Glomerular endothelial cell (primary cell): ENCODE measurements around the gene RCN1. TPM values are rescaled to one million over a fixed set of nuclear protein-coding genes. Genes with fewer than 3 reads are reported as not detected.
"Not testable (repeated sequence)": the region's sequence is repeated elsewhere in the genome, so short reads cannot be mapped to it uniquely, and the experiment has no call there.

Experiments
- DNase-seq: peaks from one replicate; pipeline ENCODE4 v3.0.0-alpha.2; 2011; ENCODE audit warnings: low read depth, low spot score; ENCODE audit errors: extremely low read depth
- total RNA-seq: library from RNA; depleted of rRNA; stranded (reverse); fragments of >200 nt; gene quantifications from 2 replicates; pipeline ENCODE4 v1.2.3, GENCODE V29; 2015

The RCN1 gene
- total RNA-seq, result 288 and 333 TPM in 2 replicates

DNA sequence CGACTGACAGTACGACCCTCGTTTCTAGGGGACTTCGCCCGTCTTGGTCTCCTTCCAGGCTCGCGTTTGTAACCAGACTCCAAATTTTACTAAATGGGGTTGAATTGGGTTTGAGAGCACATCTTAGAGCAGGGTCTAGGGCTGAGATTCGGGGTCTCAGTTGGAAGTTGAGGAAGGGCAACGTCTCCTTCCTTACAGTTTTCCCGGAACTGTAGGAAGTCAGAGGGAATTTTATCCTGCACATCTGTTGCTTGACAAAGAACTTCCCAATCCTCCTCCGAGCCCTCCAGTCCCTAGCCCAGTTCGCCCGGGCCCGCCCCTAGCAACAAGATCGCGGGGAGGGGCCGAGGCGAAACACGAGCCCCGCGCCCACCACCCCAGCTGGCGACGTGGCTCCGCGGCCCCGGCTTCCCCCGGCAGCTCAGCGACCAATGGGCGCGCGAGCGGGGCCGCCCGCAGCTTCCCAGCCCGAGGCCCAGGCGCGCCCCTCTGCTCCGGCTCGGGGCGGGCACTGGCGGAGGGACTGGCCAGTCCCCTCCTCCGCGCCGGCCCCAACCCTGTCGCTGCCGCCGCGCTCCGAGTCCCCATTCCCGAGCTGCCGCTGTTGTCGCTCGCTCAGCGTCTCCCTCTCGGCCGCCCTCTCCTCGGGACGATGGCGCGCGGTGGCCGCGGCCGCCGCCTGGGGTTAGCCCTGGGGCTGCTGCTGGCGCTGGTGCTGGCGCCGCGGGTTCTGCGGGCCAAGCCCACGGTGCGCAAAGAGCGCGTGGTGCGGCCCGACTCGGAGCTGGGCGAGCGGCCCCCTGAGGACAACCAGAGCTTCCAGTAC, at the start of gene RCN1:
Gene RCN1, plus strand, starts transcription at position 530 of the 826 bp plus-strand sequence. Its CDS starts 123 bp downstream, at position 653.
- DNase-seq, result no peak

DNA sequence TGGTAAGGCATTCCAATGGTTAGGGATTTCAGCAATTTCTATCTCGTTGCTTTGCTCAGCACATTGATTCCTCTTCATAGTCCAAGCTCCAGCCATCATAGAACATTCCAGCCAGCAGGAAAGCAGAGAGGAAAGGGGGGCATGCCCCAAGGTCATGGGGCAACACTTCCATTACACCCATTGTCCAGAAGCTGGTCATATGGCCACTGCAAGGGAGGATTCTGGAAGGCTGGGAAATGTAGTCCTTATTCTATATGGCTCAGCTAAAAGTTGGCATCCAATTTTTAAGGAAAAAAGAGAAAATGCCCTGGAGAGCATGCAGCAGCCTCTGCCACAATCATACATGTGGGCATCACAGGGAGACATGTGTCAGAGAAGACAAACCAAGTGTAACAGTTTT, 47.1 kb upstream of the RCN1 start:
- DNase-seq, result no peak

DNA sequence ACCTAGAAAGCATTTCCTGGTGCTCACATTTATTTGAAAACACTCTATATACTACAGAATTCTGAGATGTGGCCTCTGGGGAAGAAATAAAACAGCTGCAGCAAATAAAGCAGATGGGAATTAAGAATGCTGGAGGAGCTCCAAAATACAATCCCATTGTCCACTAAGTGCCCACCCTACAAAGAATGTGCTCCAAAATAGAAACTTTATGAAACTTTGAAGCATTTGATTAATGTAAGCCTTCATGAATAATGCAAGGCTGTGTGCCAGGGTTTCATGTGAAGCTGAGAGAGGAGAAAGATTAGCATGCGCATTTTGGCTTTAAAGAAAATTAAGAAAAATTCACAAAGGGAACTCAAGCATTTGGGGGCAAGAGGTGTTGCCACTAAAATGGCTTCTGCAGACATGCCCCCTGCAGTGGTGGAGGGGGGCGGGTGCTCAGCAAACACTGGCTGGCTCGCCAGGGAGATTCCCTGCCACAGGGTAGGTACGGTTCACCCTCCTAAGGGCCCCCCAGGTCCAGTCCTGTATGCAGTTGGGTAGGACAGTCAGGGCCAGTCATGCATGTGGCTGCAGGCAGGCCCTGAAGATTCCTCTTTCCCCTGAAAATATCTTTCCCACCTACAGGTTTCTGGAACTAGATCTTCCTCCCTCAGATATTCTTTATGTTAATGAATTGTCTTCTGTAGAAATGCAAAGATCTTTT, 46.6 kb upstream of the RCN1 start:
- DNase-seq, result no peak

DNA sequence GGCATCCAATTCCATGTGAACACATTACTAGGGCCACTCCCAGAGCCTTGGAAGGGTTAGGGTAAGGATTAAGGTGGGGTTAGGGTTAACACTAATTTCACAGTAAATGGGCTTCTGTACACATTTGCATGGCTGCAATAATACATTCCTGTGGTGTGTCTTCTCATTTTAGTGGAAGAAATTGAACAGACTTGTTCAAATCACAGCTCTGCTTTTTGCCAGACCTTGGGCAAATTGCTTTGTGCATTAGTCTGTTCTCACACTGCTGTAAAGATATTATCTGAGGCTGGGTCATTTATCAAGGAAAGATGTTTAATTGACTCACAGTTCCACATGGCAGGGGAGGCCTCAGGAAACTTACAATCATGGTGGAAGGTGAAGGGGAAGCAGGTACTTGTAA, 45.4 kb upstream of the RCN1 start:
- DNase-seq, result no peak

DNA sequence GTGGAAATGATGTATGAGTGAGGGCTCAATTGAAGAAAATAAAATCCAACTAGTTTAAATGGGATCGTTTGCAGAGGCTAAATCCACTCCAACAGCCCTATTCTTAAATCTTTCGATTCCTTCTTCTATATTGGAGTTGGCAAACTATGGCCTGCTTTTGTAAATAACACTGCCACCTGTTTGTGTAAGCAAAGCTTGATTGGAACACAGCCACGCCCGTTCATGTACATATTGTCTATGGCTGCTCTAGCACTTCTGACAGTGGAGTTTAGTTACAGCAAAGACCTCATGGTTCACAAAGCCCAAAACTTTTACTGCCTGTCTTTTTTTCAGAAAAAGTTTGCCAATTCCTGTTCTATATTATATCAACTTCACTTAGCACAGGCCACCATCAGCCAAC, 40.6 kb upstream of the RCN1 start:
- no peak for DNase-seq

DNA sequence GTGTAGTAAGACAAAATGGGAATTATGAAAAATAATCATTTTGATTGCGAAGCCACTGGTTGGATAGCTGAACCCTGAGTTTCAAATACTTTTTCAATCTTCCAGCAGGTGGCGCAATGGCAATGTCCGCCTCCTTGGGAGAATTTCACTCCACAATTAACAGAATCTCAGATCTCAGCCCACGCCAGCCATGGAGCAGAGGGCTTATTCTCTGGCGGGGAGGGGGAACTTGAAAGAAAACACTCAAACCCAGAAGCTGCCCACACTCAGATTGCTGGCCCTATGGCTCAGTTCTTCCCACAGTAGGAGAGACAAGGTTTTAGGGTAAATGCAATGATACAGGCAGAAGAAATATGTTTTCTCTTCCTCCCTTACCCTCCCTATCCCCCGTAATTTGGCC, 38.7 kb upstream of the RCN1 start:
- peak; percentile 41 for DNase-seq

DNA sequence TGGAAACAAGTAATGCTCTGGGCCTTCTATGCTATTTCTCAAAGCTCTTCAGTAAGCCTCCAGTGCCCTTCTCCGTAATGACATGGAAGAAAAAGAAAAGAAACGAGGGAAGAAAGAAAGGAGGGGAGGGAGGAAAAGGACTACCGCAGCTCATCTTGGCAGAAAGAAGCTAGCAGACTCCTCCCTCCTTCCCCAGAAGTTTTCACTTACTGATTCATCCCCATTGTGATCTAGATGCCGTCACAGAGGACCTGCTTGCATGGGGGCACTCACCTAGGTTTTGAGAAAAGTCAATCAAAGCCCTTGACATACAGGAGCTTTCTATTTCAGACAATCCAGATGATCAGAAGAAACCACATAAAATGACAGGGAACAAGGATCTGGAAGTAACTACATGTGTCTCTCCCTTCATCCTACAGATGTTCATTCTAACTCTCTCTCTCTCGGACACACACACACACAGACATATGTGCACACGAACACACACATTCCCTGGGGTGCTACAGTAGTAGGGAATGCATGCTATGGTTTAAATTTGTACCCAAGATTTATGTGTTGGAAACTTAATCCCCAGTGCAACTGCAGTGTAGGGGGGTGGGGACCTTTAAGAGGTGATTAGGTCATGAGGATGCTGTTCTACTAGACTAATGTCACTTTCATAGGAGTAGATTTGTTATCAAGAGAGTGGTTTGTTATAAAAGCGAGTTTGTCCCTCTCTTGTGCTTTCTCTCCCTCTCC, 37.6 kb upstream of the RCN1 start:
- DNase-seq, result no peak

DNA sequence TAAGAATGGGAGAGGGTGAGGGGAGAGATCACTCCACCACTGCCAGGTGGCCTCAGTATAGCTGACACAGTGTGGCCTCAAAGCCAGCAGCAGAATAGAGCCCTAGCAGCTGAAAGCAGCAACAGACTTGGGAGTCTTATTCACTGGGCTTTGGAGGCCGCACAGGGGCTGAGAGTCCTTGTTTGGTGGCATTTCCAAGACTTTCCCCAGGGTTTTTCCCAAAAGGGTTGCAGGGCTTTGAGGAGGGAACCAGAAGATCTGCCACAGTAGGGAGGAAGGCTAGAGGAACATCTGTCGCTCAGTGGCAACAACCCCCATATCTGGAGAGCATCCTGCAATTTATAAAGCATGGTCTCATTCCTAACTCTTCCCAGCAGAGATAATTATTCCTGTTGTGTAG, 35.0 kb upstream of the RCN1 start:
- no peak for DNase-seq

DNA sequence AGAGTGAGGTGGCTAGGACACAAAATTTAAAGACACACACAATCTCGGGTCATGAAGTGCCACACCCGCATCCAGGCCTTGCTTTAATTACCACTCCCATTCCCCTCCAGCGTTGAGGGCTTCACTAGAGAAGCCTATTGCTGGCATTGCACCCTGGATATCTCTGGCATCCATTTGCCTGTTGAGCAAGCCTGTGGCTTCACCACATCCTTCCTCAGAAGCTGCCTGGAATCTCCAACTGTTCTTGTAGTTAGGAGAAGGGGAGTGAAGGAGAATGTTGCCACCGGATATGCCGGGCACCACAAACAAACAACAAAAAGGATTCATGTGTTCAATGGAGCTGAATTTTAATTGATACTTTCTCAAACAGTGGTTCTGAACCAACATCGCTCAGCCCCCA, 34.4 kb upstream of the RCN1 start:
- no peak for DNase-seq

DNA sequence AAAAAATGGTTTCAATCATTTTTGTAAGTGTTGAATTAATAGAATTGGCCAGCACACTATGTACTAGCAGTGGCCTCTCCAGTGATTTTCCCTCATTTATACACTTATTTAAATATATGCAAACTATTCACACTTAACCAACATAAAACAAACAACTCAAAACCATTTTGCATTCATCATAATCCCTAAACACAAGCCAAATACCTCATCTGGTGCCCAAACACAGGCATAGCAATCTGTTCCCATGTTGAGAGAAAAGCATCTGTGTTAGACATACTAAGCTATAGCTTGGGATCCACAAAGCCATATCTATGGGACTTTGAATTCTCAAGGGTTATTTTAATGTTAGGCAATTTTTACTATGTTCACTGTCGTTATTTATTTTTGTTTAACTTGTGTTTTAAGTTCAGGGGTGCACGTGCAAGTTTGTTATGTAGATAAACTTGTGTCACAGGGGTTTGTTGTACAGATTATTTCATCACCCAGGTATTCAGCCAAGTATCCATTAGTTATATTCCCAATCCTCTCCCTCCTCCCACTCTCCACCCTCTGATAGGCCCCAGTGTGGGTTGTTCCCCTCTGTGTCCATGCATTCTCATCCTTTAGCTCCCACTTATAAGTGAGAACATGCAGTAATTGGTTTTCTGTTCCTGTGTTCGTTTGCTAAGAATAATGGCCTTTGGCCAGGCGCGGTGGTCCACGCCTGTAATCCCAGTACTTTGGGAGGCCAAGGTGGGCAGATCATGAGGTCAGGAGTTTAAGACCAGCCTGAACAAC, 31.0 kb upstream of the RCN1 start:
- no peak for DNase-seq

DNA sequence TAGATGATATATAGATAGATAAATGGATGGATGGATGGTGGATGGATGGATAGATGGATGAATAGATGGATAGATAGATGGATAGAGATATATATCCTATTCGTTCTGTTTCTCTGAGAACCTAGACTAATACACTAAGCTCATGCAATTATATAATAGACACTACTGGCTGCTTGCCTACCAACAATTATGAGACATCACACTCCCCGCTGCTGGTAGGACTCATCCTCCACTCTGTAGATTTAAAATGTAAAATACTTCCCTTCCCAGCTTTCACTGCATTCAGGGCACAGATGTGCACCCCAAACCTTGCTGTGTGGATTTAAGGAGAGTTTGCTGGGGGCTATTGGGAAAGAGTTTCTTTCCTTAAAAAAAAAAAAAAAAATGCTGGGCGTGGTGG, 28.3 kb upstream of the RCN1 start:
- DNase-seq, result no peak

DNA sequence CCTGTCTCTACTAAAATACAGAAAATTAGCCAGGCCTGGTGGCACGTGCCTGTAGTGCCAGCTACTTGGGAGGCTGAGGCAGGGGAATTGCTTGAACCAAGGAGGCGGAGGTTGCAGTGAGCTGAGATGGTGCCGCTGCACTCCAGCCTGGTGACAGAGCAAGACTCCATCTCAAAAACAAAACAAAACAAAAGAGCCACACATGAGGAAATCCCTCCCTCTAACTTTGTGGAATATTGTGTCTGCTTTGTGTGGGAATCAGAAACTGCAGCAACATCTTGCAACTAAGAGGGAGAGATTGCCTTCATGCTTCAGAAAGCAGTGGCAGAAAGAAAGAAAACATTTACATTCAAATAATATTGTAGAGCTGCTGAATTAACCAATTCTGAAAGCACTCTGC, 27.8 kb upstream of the RCN1 start:
- DNase-seq, result not testable (repeated sequence)

DNA sequence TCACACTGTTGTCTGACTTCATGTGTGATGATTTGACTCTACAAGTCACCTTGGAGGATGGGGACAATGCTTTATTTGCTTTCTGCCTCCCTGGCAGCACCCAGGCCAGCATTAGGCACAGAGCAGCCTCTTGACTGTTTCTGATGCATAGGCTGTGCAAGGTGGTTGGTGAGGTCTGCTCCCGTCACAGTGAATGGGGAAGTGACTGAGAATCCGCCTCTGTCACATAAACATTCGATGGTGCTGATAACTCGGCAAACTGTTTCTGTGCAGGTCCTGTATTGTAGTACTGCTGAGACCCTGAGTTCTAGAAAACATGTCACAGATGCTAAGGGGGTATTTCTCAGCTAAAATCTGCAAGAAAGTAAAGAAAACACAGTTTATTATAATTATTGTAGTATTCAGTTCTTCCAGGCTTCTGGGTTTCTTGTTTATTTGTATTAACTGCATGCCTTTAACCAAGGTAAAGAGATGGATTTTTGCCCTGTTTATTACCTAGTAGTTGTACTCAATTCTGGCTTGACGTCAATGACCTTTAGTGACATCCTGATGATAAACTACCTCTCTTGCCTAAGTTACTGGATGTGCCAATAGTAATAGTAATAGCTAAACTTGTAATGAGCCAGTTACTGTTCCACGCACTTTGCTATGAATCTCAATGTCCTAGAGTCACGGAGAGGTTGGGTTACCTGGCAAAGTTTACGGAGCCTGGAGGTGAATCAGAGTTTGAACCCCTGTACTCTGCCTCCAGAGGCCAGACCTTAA, 24.8 kb upstream of the RCN1 start:
- no peak for DNase-seq

DNA sequence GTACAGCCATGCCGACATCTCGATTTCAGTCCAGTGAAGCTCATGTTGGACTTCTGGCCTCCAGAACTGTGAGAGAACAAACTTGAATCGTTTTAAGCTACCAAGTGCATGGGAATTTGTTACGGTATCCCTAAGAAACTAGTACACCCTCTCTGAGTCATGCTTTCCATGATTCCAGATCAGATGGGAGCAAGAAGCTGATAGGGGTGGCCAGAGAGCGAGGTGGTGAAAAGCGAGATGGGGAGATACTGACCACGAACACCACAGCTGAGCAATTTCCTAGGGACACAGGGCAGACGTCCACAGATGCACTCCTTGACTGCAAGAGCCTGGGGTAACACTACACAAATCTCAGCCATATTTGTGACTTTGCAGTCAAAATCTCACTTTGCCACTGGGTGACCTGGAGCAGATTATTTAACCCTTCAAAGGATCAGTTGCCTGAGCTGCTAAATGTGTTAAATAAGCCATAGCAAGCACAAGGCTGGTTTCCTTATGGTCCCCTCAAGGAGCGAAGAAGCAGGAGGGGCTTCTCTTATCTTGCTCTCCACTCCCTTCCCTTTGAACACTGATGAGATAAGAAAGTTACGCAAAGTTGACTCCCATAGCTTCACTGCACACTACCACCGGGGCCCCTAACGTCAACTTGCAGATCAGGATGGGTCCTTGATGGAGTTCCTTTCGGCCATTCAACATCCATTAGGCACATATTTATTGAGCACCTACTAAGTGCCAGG, 22.6 kb upstream of the RCN1 start:
- no peak for DNase-seq

DNA sequence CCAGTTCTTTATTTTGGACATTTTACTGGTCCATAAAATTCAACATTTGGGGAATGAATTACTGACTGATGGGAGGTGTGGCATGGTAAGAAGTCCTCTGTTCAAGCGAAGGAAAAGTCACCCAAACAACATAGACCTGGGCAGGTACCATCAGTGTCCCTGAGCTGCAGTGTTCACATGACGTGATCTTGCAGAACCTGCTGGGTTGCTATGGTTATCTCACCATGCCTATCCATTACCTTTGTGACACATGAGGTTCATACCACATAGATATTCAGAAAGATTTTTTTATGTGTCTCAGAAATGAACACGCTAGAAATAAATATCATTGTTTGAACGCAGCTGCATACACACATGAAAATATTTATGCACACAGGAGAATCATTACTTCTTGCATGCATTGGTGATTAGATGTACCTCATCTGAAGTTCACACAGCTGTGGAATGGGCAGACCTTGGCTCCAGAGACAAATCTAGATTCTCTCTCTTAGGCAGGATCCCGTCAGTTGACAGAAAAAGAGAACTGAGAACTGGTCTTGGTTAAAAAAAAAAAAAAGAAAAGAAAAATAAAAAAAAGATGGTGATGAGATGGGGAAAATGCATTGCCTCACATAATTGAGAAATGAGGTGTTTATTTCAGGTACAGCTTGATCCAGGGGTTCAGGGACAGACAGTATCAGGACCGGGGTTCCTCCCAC, 21.4 kb upstream of the RCN1 start:
- DNase-seq, result no peak

DNA sequence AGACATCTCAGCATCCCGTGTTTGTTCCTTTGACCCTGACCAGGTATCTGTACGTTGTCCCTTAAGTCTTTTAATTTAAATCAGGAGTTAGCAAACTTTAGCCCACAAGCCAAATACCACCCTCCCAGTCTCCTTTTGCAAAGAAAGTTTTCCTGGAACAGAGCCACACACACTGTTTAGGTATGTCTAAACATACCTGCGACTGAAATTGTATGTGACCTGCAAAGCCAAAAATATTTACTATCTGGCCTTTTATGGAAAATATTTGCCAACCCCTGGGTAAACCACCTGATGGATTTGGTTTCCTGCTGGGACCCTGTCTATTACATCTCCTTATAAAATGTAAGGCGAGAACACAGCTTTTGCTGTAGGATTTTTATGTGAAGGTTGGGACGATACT, 20.2 kb upstream of the RCN1 start:
- DNase-seq, result no peak

DNA sequence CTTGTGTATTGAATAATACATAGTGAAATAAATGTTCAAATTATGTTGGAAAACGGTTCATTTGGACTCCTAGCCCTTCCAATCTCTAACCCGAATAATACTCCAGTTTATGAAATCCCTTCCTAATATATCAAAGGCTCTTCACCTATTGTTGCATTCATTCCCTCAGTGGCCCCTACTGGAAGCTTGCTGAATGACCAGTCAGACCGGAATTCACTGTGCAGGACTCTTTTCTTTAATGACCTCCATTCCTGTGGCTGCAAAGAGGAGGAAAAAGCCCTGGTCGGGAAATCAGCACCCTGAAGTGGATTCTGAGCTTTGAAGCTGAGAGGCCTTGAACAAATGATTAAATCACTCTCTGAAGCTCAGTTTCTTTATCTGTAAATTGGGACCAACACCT, 19.1 kb upstream of the RCN1 start:
- DNase-seq, result no peak

DNA sequence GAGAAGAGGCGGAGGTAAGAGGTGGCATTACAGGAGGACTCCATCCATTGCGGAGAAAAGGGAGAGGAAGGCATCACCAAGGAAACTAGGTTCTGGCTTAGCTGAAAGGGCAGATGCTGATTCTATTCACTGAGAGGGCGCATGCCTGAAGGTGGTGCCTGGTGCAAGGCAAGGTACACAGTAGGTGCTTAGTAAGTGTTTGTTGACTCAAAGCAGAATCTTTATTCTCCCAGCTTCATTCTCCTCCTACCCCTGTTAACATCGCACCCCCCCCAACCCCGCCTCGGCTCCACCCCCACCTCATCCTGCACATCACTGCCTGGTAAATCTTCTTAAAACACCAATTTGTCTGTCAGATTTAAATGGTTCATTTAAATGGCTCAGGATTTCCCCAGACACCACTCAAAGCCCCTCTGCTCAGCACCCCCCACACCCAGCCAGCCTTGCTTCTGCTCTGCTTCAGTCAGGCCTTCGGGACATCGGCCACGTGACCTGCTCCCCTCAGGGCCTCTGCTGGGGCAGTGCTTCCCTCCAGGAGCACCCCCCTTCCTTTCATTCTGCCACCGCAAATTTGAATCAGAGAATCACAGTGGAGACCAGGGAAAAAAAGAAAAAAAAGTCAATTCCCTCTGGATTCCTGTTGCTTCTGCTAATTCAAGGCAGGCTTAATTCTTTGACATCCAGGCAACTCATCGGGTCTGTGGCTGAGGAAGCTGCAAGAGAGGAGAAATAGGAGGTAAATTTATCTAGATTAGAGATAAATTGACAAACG, 17.8 kb upstream of the RCN1 start:
- DNase-seq, result no peak
